T-helper 22 cell (primary cell): ENCODE measurements around the gene MTHFS.
"Not testable (repeated sequence)": the region's sequence is repeated elsewhere in the genome, so short reads cannot be mapped to it uniquely, and the experiment has no call there.

Experiments used
- DNase-seq: peaks from one replicate; pipeline ENCODE4 v3.0.0-alpha.2; 2020; ENCODE audit warnings: low read depth

The MTHFS gene

DNA sequence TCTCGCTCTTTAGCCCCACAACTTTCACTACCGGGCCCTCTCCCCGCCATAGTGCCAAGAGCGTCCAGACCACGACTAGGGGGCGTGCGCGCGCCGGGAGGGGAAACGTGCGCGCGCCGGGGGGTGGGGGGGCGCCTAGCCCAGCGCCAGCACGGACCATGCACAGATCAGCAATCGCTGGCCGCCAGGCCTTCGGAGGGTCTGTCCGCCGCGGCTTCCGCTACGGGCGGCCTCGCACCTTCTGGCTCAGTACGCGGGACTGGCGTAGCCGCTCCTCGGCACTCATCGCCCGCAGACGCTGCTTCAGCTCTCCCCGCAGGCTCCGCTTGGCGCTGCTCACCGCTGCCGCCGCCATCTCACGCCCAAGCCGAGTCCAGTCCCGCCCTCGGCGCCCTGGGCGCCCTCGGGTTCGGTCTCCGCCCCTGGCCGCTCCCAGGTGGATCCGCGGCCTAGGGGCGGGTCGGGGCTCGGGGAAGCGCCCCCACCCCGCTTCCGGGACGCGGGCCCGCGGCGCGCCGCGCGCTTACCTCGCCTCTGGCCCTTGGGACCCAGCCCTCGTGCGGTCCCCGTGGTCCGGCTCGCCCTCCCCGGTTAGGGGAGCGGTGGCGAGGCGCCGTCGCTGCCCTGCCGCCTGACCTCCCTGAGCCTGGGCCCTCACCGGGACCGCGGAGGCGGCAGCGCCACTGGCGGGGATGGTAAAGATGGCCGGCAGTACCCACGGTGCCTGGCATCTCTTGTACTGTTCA lies at the start of gene MTHFS:
MTHFS (minus strand) TSS at position 381 of the 746 bp plus-strand sequence; CDS start at position 355, 26 bp downstream.
- DNase-seq: peak; percentile 71

- no peak for DNase-seq
Measured at GRCh38 chr15:79944622-79945021, 47.8 kb upstream of the MTHFS start.

DNA sequence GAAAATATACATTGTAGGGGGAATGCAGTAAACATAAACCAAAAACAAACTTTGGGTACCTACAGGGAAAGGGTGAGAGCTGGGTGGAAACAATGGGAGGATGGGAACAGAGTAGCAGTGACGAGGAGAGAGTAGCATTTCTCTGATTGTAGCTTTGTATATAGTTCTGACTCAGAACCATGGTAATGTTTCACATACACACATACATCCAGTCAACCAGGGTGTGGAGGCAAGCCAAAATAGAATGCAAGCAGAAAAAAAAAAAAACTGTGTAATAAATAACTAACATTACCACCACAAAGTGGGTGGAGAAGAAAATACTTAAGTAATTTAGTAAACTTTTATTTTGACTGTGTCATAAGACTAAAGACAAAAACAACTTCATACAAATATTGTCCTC lies 47.0 kb upstream of the MTHFS start:
- DNase-seq: no peak

DNA sequence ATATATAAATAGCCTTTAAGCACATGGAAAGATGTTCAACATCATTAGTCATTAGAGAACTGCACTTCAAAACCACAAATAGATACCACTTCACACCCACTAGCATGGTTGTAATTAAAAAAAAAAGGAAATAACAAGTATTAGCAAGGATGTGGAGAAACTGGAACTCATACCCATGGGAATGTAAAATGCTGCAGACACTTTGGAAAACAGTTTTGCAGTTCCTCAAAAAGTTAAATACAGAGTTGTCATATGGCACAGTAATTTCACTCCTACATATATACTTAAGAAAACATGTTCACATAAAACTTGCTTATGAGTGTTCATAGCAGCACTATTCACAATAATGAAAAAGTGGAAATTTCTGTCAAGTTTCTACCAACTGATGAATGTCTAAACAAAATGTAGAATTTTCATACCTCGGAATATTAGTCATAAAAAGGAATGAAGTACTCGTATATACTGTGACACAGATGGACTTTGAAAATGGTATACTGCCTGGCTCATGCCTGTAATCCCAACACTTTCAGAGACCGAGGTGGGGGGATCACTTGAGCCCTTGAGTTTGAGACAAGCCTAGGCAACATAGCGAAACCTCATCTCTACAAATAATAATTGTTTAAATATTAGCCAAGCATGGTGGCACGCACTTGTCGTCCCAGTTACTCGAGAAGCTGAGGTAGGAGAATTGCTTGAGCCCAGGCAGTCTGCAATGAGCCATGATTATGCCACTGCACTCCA lies 46.1 kb upstream of the MTHFS start:
- DNase-seq: no peak

DNA sequence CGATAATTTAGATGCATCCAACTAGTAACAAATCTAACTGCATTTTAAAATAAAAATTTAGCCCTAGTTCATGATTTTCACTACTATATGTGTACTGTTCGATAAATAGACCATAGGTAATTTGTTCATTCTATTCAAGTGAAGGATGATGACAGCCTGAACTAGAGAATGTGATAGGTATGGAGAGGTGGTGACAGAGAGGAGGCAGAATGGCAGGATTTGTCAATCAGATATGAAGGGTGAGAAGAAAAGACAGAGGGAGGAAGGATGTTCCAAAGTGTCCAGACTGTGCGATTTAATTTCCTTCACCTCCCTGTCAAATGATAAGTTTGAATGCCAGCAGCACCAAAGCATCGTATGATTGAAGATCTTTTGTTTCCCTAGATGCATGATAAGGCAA lies 42.6 kb upstream of the MTHFS start:
- DNase-seq: no peak

DNA sequence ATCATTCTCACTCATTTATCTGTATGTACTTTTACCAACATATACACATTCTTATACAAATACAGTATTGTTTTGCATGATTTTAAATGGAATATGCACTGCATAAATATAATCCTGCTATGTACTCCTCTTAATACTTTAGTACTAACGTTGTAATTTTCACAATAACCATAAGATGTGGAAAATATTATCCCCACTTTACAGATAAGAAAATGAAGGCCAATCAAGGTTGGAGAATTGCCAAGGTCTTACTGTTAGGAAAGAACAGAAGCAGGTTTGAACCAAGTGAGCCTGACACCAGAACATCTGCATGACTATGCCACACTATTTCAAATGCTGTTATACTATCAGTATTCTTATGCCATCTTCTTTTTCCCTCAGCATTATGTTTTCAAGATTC lies 41.3 kb upstream of the MTHFS start:
- no peak for DNase-seq

GRCh38 chr15:79935556-79936201 lies 38.9 kb upstream of the MTHFS start:
- DNase-seq: not testable (repeated sequence)

- no peak for DNase-seq
Measured at GRCh38 chr15:79933231-79933630, 36.4 kb upstream of the MTHFS start.

DNA sequence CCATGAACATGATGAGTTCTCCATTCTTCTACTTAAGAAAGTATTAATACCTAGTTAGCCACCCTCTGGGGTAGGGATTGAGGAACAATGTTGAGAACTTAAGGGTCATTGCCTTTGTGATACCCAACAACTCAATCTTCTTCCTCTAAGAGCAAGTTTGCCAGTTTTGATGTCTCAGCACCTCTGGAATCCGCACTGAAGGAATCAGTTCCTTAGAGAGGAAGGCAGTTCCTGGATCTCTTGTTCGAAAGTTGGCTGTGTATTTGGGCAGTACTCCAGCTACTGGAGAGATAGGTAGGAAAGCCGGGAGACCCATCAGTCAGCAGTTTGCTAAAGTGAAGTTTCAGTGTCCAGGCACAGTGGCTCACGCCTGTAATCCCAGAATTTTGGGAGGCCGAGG lies 35.6 kb upstream of the MTHFS start:
- no peak for DNase-seq

GRCh38 chr15:79930516-79930915 lies 33.7 kb upstream of the MTHFS start:
- DNase-seq: no peak

DNA sequence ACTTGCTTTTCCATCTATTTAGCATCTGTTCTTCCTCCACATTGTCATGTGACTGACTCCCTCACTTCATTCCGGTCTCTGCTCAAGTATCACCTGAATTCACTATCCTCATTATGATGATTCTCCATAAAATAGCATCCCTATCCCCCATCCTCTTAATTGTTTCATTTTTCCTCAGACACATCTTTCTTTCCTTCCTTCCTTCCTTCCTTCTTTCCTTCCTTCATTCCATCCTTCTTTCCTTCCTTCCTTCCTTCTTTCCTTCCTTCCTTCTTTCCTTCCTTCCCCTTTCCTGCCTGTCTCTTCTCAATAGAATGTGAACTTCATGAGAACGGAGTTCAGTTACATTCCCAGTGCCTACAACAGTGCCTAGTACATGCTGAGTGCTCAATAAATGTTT lies 32.6 kb upstream of the MTHFS start:
- no peak for DNase-seq

GRCh38 chr15:79926116-79926515 lies 29.3 kb upstream of the MTHFS start:
- DNase-seq: not testable (repeated sequence)

- DNase-seq: no peak
Measured at GRCh38 chr15:79924379-79924778, 27.6 kb upstream of the MTHFS start.

GRCh38 chr15:79923515-79924169 lies 26.8 kb upstream of the MTHFS start:
- peak; percentile 92 for DNase-seq

DNA sequence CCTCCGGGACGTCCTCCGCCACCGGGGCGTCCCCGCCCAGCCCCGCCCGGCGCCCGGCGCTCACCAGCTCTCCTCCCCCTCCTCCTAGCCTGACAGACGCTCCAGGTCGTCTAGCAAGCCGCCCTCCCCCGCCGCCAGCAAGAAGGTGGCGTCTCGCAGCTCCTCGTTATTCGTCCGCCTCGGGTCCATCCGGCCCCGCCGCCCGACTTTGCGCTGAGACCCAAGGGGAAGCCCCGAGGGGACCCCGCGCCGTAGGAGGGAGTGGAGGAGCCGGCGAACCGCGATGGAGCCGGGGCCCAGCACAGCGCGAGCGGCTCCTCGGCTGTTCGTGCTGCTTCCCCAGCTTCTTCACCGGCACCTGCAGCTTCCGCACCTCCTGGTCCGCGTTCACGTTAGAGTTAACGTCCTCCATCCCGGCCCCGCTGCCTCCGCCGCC lies 26.3 kb upstream of the MTHFS start:
- DNase-seq: peak; percentile 47

GRCh38 chr15:79922512-79923078 lies 25.8 kb upstream of the MTHFS start:
- DNase-seq: no peak

DNA sequence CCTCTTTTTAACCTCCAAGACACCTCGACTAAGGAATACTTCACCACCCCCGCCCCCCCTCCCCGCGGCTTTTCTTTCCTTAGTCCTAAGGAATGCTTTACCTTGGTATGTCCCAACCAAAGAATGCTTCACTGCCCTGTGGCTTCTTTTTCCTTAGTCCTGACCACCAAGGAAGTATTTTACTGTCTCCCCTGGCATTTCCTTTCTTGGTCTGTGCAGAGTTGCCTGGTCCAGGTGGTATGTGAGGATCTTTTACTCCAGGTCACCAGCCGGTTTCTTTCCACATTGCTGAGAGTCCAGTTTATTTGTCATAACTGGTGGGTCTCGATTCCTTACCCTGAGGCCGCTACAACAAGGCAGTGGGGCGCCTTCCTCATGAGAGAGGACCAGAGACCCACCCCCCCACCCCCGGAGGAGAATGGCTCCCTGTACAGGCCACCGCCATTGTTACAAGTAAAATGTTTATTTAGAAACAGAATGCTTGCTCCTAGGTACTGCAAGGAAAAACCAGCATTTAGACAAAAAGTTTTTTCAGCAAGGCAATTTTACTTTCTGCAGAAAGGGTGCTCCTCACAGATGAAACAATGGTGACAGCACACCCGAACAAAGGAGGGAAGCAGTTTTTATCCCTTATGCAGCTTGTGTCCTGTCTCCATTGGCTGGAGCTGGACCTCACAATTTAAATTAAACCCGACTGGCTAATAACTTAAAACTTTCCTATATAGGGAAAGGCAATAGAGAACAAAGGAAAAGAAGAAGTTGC lies 23.1 kb upstream of the MTHFS start:
- no peak for DNase-seq

GRCh38 chr15:79919090-79919748 lies 22.4 kb upstream of the MTHFS start:
- no peak for DNase-seq

- no peak for DNase-seq
Measured at GRCh38 chr15:79918278-79918677, 21.5 kb upstream of the MTHFS start.

- DNase-seq: no peak
Measured at GRCh38 chr15:79916502-79917132, 19.8 kb upstream of the MTHFS start.
